Epithelial cell of proximal tubule (primary cell): ENCODE results near the gene ACACB. TPM values are rescaled to one million over a fixed set of nuclear protein-coding genes. Genes with fewer than 3 reads are reported as not detected.
A peak's percentile ranks its signal among the peaks of the same experiment; 100 is the strongest.

ENCODE experiments used
- DNase-seq: peaks from one replicate; pipeline ENCODE4 v3.0.0-alpha.2; 2011; ENCODE audit warnings: low read depth
- H3K4me3 ChIP-seq: 2 replicates; pipeline ENCODE4 v1.5.1; 2011; ENCODE audit warnings: low read depth, mild to moderate bottlenecking, low read length
- total RNA-seq: library from RNA; depleted of rRNA; stranded (reverse); fragments of >200 nt; gene quantifications from 2 replicates; pipeline ENCODE4 v1.2.3, GENCODE V29; 2015
- TF ChIP-seq, protein P1 (sequence below): conservative IDR thresholded peaks from 2 replicates; pipeline ENCODE4 v1.5.1; 2012; ENCODE audit warnings: low read depth, mild to moderate bottlenecking, low read length

ACACB gene
- total RNA-seq, 1 donor from 2014 or later = 26.5 TPM

DNA sequence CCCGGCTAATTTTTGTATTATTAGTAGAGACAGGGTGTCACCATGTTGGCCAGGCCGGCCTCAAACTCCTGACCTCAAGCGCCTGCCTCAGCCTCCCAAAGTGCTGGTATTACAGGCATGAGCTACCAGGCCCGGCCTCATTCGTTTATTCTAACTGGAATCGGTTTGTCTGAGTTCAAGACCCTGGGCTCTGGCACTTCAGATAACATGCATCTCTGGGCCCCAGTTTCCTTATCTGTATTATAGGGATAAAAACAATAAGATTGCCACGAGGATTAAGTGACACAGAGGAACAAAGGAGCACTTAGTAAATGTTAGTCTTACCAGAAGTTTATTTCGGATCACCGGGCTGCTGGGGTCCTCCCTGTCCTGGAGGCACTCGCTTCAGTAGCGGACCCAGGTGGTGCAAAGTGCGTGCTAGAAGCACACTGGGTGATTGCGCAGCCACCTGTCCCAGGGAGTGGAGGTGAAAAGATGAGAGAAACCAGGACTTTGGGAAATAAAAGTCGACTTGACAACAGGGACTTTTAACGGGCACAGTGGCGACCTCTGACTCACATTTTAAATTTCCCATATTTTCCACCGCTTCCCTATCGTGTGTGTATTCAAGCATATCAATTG lies 37.5 kb downstream of the ACACB start:
- TF ChIP-seq, protein P1, sequence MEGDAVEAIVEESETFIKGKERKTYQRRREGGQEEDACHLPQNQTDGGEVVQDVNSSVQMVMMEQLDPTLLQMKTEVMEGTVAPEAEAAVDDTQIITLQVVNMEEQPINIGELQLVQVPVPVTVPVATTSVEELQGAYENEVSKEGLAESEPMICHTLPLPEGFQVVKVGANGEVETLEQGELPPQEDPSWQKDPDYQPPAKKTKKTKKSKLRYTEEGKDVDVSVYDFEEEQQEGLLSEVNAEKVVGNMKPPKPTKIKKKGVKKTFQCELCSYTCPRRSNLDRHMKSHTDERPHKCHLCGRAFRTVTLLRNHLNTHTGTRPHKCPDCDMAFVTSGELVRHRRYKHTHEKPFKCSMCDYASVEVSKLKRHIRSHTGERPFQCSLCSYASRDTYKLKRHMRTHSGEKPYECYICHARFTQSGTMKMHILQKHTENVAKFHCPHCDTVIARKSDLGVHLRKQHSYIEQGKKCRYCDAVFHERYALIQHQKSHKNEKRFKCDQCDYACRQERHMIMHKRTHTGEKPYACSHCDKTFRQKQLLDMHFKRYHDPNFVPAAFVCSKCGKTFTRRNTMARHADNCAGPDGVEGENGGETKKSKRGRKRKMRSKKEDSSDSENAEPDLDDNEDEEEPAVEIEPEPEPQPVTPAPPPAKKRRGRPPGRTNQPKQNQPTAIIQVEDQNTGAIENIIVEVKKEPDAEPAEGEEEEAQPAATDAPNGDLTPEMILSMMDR = no peak
- H3K4me3 ChIP-seq = peak overlapping the region; percentile 71
- DNase-seq = no peak

GRCh38 chr12:109154451-109155438 lies 38.4 kb downstream of the ACACB start:
- DNase-seq = no peak
- TF ChIP-seq, protein P1 = no peak
- peak overlapping the region; percentile 71 for H3K4me3 ChIP-seq

DNA sequence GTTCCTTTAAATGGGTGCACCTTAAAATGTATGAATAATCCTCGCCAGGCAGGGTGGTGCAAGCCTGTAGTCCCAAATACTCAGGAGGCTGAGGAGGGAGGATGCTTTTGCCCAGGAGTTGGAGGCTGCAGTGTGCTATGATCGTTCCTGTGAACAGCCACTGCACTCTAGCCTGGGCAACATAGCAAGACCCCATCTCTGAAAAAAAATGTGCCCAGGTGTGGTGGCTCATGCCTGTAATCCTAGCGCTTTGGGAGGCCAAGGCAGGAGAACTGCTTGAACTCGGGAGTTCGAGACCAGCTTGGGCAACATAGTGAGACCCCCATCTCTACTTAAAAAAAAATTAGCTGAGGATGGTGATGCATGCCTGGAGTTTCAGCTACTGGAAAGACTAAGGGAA lies 39.6 kb downstream of the ACACB start:
- no peak overlapping the region for H3K4me3 ChIP-seq
- DNase-seq = no peak
- TF ChIP-seq, protein P1 = no peak

GRCh38 chr12:109156586-109156985 lies 40.2 kb downstream of the ACACB start:
- DNase-seq = no peak
- H3K4me3 ChIP-seq = no peak overlapping the region
- TF ChIP-seq, protein P1 = no peak

- H3K4me3 ChIP-seq = no peak overlapping the region
- TF ChIP-seq, protein P1 = no peak
- no peak for DNase-seq
Measured at GRCh38 chr12:109157986-109158385, 41.6 kb downstream of the ACACB start.

DNA sequence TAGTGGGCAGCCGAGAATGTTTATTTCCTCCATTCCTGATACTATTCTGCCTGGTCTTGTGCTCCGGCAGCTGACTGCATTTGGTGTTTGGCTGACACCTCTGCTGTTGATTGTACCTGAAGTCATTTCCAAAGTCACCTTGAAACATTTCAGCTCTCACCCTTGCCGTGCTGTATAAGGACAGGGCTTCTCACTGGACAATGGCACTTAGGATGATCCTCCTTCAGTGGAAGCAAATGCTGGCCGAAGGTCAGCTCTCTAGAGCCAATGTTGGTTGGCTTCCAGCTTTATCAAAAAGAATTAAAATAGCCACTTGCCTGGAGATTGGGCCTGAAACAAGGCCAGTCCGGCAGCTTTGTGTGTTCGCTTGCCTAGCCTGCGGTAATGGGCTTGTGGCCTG lies 44.0 kb downstream of the ACACB start:
- no peak for DNase-seq
- TF ChIP-seq, protein P1 = no peak
- H3K4me3 ChIP-seq = no peak overlapping the region

DNA sequence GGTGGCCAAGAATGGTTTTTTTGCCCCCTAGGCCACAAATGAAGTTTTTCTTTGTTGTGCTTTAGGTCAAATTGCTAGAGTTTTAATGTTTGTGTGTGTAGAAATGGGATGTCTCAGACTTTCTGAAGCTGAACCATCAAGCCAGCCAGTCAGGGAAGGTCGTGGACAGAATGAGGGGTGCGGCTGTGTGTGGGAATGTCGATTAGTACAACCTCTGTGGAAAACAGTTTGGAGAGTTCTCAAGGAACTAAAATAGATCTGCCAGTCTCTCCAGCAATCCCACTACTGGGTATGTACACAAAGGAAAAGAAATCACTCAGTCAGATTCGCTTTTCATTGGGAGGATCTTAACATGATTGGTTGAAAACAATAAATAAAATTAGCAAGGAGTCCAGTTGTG lies 44.5 kb downstream of the ACACB start:
- TF ChIP-seq, protein P1 = no peak
- DNase-seq = no peak
- H3K4me3 ChIP-seq = no peak overlapping the region
